K562 (cell line): Measurements from ENCODE around the gene RASD2. TPM values are rescaled to one million over a fixed set of nuclear protein-coding genes. Genes with fewer than 3 reads are reported as not detected.

ENCODE experiments used
- ATAC-seq: fragments of 200-7000 bp; cut with Tn5 transposase; 3 replicates; pipeline ENCODE4 v1.9.1; 2020; ENCODE audit warnings: moderate library complexity
- BruUV-seq: library from RNA; stranded (reverse); fragments of 400-500 nt; replicated peaks from 2 replicates; lab custom pipeline; 2021; lab: Mats Ljungman, UMichigan
- CTCF ChIA-PET: fragments of 300-600 bp; formaldehyde crosslinking; extraction: SDS; loops from one replicate; lab custom pipeline; 2021; ENCODE audit warnings: low intra/inter-chr PET ratio; lab: Yijun Ruan, JAX
- POLR2A ChIA-PET: fragments of 300-600, 350-650 bp; sonication (Branson Sonifier 250); formaldehyde crosslinking; extraction: SDS; loops from one replicate; lab custom pipeline; 2021; ENCODE audit warnings: antibody characterized with exemption, inconsistent platforms; lab: Yijun Ruan, JAX
- DNase-seq, 4 experiments: peaks; one replicate each; pipeline versions ENCODE4 v3.0.0 to v3.0.0-alpha.2; 2011 to 2018; ENCODE audit warnings: low spot score in 3 of 4, mixed read lengths in 3 of 4; ENCODE audit errors: extremely low read depth in 1 of 4
- FAIRE-seq: peaks from 2 replicates; lab custom pipeline; 2011; peaks lifted over from hg19 to GRCh38; lab: Jason Lieb, UNC
- H2AFZ ChIP-seq: 2 replicates; pipeline ENCODE4 v1.6.0; 2011; ENCODE audit warnings: low read depth, low read length, control low read depth, inconsistent platforms
- H3K27ac ChIP-seq: fragments of 200-600 bp; 3 replicates; pipeline ENCODE4 v1.8.0; 2011; ENCODE audit warnings: low read depth, mild to moderate bottlenecking, control low read depth, inconsistent platforms, low read length, moderate library complexity, mixed read lengths; ENCODE audit errors: extremely low read depth
- H3K27me3 ChIP-seq, 2 experiments: fragments of 300-600 bp in 1 of 2; 2 replicates in 1 of 2; 3 replicates in 1 of 2; pipeline versions ENCODE4 v1.6.0 to v1.8.0; 2011; ENCODE audit warnings: inconsistent platforms in 2 of 2, low read length in 2 of 2, mild to moderate bottlenecking in 1 of 2, mixed read lengths in 1 of 2, moderate library complexity in 1 of 2; ENCODE audit not compliant: control insufficient read depth in 2 of 2, insufficient read depth in 2 of 2
- H3K36me3 ChIP-seq: fragments of 300-600 bp; 3 replicates; pipeline ENCODE4 v1.8.0; 2011; ENCODE audit warnings: mild to moderate bottlenecking, low read length, inconsistent platforms; ENCODE audit not compliant: control insufficient read depth, insufficient read depth
- H3K4me1 ChIP-seq, 2 experiments: fragments of 200-600 bp in 1 of 2; replicated peaks in 1 of 2; 2 replicates in 1 of 2; 3 replicates in 1 of 2; pipeline versions ENCODE4 v1.5.1 to v1.8.0; 2011; ENCODE audit warnings: inconsistent platforms in 2 of 2, low read length in 2 of 2, mild to moderate bottlenecking in 1 of 2, mixed read lengths in 1 of 2, moderate library complexity in 1 of 2; ENCODE audit not compliant: control insufficient read depth in 2 of 2, insufficient read depth in 2 of 2
- H3K4me2 ChIP-seq: 2 replicates; pipeline ENCODE4 v1.6.1; 2011; ENCODE audit warnings: low read length, control low read depth, inconsistent platforms, mixed read lengths; ENCODE audit not compliant: insufficient read depth
- H3K4me3 ChIP-seq: fragments of 200-600 bp; sonication (generic), shearing (Covaris generic); 2 replicates; pipeline ENCODE4 v1.5.1; 2016; ENCODE audit warnings: control low read depth, inconsistent platforms
- H3K79me2 ChIP-seq: fragments of 200-600 bp; 3 replicates; pipeline ENCODE4 v1.8.0; 2011; ENCODE audit warnings: low read length, inconsistent platforms; ENCODE audit not compliant: control insufficient read depth, insufficient read depth
- H3K9ac ChIP-seq, 2 experiments: 2 replicates each; pipeline versions ENCODE4 v1.6.0 to v1.6.1; 2011; ENCODE audit warnings: low read depth in 2 of 2, low read length in 2 of 2, control low read depth in 1 of 2, inconsistent platforms in 1 of 2, mild to moderate bottlenecking in 1 of 2, mixed read lengths in 1 of 2; ENCODE audit not compliant: insufficient read depth in 1 of 2
- H3K9me1 ChIP-seq: one replicate; pipeline ENCODE4 v1.6.0; 2011; ENCODE audit warnings: inconsistent platforms, mild to moderate bottlenecking, low read length, moderate library complexity; ENCODE audit not compliant: control insufficient read depth, insufficient read depth
- H3K9me3 ChIP-seq: replicated peaks from 2 replicates; pipeline ENCODE4 v1.5.1; 2011; ENCODE audit warnings: low read depth, low read length, inconsistent platforms; ENCODE audit not compliant: control insufficient read depth, insufficient read depth
- H4K20me1 ChIP-seq: replicated peaks from 2 replicates; pipeline ENCODE4 v1.6.1; 2011; ENCODE audit warnings: low read length, inconsistent platforms, mixed read lengths; ENCODE audit not compliant: control insufficient read depth, insufficient read depth
- PHF8 ChIP-seq: fragments of 200-600 bp; sonication (generic); IDR thresholded peaks from 2 replicates; pipeline ENCODE4 v1.6.1; 2012; ENCODE audit warnings: mixed run types, mild to moderate bottlenecking, inconsistent platforms, low read length, moderate library complexity, borderline replicate concordance
- PRPF4 ChIP-seq: fragments of 200-400 bp; formaldehyde crosslinking; IDR thresholded peaks from one replicate; pipeline ENCODE4 v1.6.1; 2017; ENCODE audit warnings: low read length, low read depth, mild to moderate bottlenecking; ENCODE audit not compliant: insufficient read depth, poor library complexity, severe bottlenecking
- SETDB1 ChIP-seq: IDR thresholded peaks from one replicate; pipeline ENCODE4 v1.6.1; 2012; ENCODE audit warnings: low read length, control low read depth, inconsistent platforms
- ZNF197 ChIP-seq: fragments of 200-800 bp; sonication (Bioruptor generic); IDR thresholded peaks from 2 replicates; pipeline ENCODE4 v1.6.1; 2016; ENCODE audit warnings: low read depth, missing genetic modification characterization, missing compliant biosample characterization
- WGBS: fragments of 100-300 bp; shearing (Covaris generic); methylation state at CpG from one replicate; pipeline ENCODE4 v1.1.6; 2016; ENCODE audit warnings: low coverage, mixed read lengths; ENCODE audit not compliant: insufficient coverage; ENCODE audit errors: missing lambda C conversion rate; 5-methylcytosine and 5-hydroxymethylcytosine counted together
- in situ Hi-C: fragments of 300-500 bp; cut with MboI; formaldehyde crosslinking; loops from 4 replicates; pipeline ENCODE4 v1.15.0; 2018; ENCODE audit warnings: inconsistent platforms, mixed read lengths
- intact Hi-C: fragments of 100-400 bp; cut with micrococcal nuclease; formaldehyde crosslinking; loops from 2 replicates; pipeline ENCODE4 v1.14.2; 2022
- polyA plus RNA-seq, 8 experiments: library from polyadenylated mRNA; depleted of rRNA in 4 of 8; stranded (reverse) in 5 of 8; unstranded in 3 of 8; fragments of >200 nt; fragmentation: Nextera tagmentation in 2 of 8; fragmentation: Illumina TruSeq in 1 of 8; extraction: Ambion mirVana in 2 of 8; extraction: Trizol in 1 of 8; gene quantifications; 2 replicates each; pipeline versions ENCODE4 v1.2.1 to v1.2.3, GENCODE V29; 2011 to 2014; ENCODE audit warnings: inconsistent platforms in 1 of 8, missing spikeins in 1 of 8
- total RNA-seq, 7 experiments: library from RNA; depleted of rRNA in 6 of 7; stranded (reverse); fragments of >200 nt in 6 of 7; fragmentation: Illumina TruSeq in 2 of 7; extraction: Trizol in 2 of 7; gene quantifications; 2 replicates each; pipeline versions ENCODE4 v1.2.1 to v1.2.3, GENCODE V29; 2011 to 2021; ENCODE audit warnings: low replicate concordance in 1 of 7

Gene RASD2
- total and polyA plus RNA-seq, 9 of the 15 experiments (the other 6 are each of a cell fraction or from before 2014, with no cell fraction given): 0.05 TPM; not detected in 8

DNA sequence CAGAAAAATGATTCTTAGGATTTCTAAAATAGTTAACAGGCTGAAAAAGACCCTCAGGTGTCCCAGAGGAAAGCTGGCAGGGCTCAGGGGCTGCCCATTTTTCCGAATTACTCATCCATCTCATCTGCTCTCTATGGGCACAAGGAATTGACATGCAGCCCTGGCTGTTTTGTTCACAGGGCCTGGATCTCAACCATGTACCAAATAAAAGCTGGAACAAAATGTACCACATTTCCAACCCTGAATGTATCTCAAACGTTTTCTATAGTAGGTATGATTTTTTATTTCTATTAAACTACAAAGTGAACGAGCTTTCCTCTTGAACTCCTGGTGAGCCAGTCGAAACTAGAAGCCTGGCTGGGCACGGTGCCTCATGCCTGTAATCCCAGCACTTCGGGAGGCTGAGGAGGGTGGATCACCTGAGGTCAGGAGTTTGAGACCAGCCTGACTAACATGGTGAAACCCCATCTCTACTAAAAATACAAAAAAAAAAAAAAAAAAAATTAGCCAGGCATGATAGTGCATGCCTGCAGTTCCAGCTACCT is 43.8 kb upstream of the RASD2 start:
- H3K4me3 ChIP-seq: no peak overlapping the region
- ATAC-seq (no peak), DNase-seq (no peak), FAIRE-seq (no peak)
- TF ChIP-seq SETDB1 (no peak), ZNF197 (no peak), PHF8 (no peak), PRPF4 (no peak)
- no peaks in the 10 kb centered on the region for H3K9me1 ChIP-seq
- no peaks in the 10 kb centered on the region for H3K36me3 ChIP-seq
- H3K9ac ChIP-seq: no peak overlapping the region
- no peak overlapping the region for H2AFZ ChIP-seq
- no peak overlapping the region for H3K4me2 ChIP-seq
- no peaks in the 10 kb centered on the region; a peak in 1 of 5 replicates for H3K4me1 ChIP-seq
- H3K27ac ChIP-seq: no peak overlapping the region
- H3K9me3 ChIP-seq: no peaks in the 10 kb centered on the region; the same call in none of the 2 replicates
- WGBS: 0% methylated on average over 5 of the region's 6 CpGs
- intact Hi-C loops: loop anchor here (10.0 kb wide), 1 partner anchor 88 kb away; no protein-coding TSS in a partner anchor
- ChIA-PET CTCF (no interaction called here), POLR2A (interaction anchor here (1.3 kb wide), 1 partner anchor 13 kb away, joined by 4 read pairs; no protein-coding TSS in a partner anchor)
- no peaks in the 10 kb centered on the region for H3K79me2 ChIP-seq
- H3K27me3 ChIP-seq: peaks cover 0 to 26% of the 10 kb centered on the region in 2 experiments; a peak in 3 of 5 replicates
- BruUV-seq: no TSS peak
- in situ Hi-C loops: no loop called here
- H4K20me1 ChIP-seq: no peaks in the 10 kb centered on the region
